HG03280 (cell line): ENCODE measurements around the gene CENPF.
A peak's percentile ranks its signal among the peaks of the same experiment; 100 is the strongest.

Experiments
- ATAC-seq: cut with Tn5 transposase; IDR thresholded peaks from one replicate; pipeline ENCODE4 v1.9.1; 2021; ENCODE audit warnings: mild to moderate bottlenecking, moderate library complexity; ENCODE audit not compliant: unreplicated experiment

Gene CENPF

GRCh38 chr1:214615109-214615508 lies 12.1 kb downstream of the CENPF start:
- ATAC-seq = no peak

GRCh38 chr1:214615871-214616270 lies 12.9 kb downstream of the CENPF start:
- no peak for ATAC-seq

GRCh38 chr1:214617246-214617645 lies 14.3 kb downstream of the CENPF start:
- no peak for ATAC-seq

GRCh38 chr1:214617843-214618242 lies 14.8 kb downstream of the CENPF start:
- no peak for ATAC-seq

- ATAC-seq = no peak
These were observed 18.2 kb downstream of the CENPF start for GRCh38 chr1:214621236-214621635.

GRCh38 chr1:214623430-214623829 lies 20.4 kb downstream of the CENPF start:
- ATAC-seq = no peak

GRCh38 chr1:214632091-214632490 lies 29.1 kb downstream of the CENPF start:
- no peak for ATAC-seq

- ATAC-seq = no peak
These were observed 30.7 kb downstream of the CENPF start for GRCh38 chr1:214633686-214634085.

GRCh38 chr1:214634267-214634666 lies 31.3 kb downstream of the CENPF start:
- no peak for ATAC-seq

GRCh38 chr1:214635086-214635485 lies 32.1 kb downstream of the CENPF start:
- no peak for ATAC-seq

GRCh38 chr1:214635506-214635905 lies 32.5 kb downstream of the CENPF start:
- no peak for ATAC-seq

GRCh38 chr1:214636436-214636835 lies 33.4 kb downstream of the CENPF start:
- no peak for ATAC-seq

- no peak for ATAC-seq
These were observed 34.1 kb downstream of the CENPF start for GRCh38 chr1:214637125-214637524.

- peak; percentile 79 for ATAC-seq
These were observed 34.9 kb downstream of the CENPF start for GRCh38 chr1:214637722-214638458.

- ATAC-seq = no peak
These were observed 35.4 kb downstream of the CENPF start for GRCh38 chr1:214638459-214638807.

- ATAC-seq = no peak
These were observed 36.0 kb downstream of the CENPF start for GRCh38 chr1:214638997-214639396.

- no peak for ATAC-seq
These were observed 37.6 kb downstream of the CENPF start for GRCh38 chr1:214640431-214641213.

GRCh38 chr1:214641214-214641895 lies 38.4 kb downstream of the CENPF start:
- no peak for ATAC-seq

GRCh38 chr1:214643030-214643429 lies 40.0 kb downstream of the CENPF start:
- ATAC-seq = no peak

GRCh38 chr1:214645712-214646111 lies 42.7 kb downstream of the CENPF start:
- ATAC-seq = no peak

GRCh38 chr1:214648801-214649200 lies 45.8 kb downstream of the CENPF start:
- ATAC-seq = no peak

- no peak for ATAC-seq
These were observed 46.6 kb downstream of the CENPF start for GRCh38 chr1:214649607-214650006.
